MM.1S (cell line): ENCODE results near the gene CCDC93.

Experiments
- DNase-seq: peaks from one replicate; pipeline ENCODE4 v3.0.0-alpha.2; 2015
- H2AFZ ChIP-seq: fragments of 300-600 bp; sonication (generic); 2 replicates; pipeline ENCODE4 v1.6.0; 2016; ENCODE audit warnings: antibody characterized with exemption, low read length
- H3F3A ChIP-seq: fragments of 300-600 bp; sonication (generic); 2 replicates; pipeline ENCODE4 v1.6.1; 2016; ENCODE audit warnings: mild to moderate bottlenecking, antibody characterized with exemption, low read length, moderate library complexity, mixed read lengths; ENCODE audit not compliant: insufficient read depth
- H3K27ac ChIP-seq: fragments of 300-600 bp; sonication (generic); 2 replicates; pipeline ENCODE4 v1.5.1; 2016; ENCODE audit warnings: mild to moderate bottlenecking, low read length
- H3K27me3 ChIP-seq: fragments of 300-600 bp; sonication (generic); replicated peaks from 2 replicates; pipeline ENCODE4 v1.6.0; 2016; ENCODE audit warnings: low read length; ENCODE audit not compliant: insufficient read depth
- H3K36me3 ChIP-seq: fragments of 300-600 bp; sonication (generic); replicated peaks from 2 replicates; pipeline ENCODE4 v1.6.1; 2016; ENCODE audit warnings: mild to moderate bottlenecking, low read length, mixed read lengths; ENCODE audit not compliant: insufficient read depth
- H3K4me1 ChIP-seq: fragments of 300-600 bp; sonication (generic); 2 replicates; pipeline ENCODE4 v1.6.1; 2016; ENCODE audit warnings: low read length, mixed read lengths
- H3K4me2 ChIP-seq: fragments of 300-600 bp; sonication (generic); 2 replicates; pipeline ENCODE4 v1.6.0; 2016; ENCODE audit warnings: low read depth, low read length
- H3K4me3 ChIP-seq: fragments of 300-600 bp; sonication (generic); 2 replicates; pipeline ENCODE4 v1.5.1; 2016; ENCODE audit warnings: low read length, mixed read lengths
- H3K79me2 ChIP-seq: fragments of 300-600 bp; sonication (generic); 2 replicates; pipeline ENCODE4 v1.6.1; 2016; ENCODE audit warnings: mixed run types, low read length, mixed read lengths
- H3K9ac ChIP-seq: fragments of 300-600 bp; sonication (generic); 2 replicates; pipeline ENCODE4 v1.6.1; 2016; ENCODE audit warnings: low read length, mixed read lengths
- H3K9me2 ChIP-seq: fragments of 300-600 bp; sonication (generic); replicated peaks from 2 replicates; pipeline ENCODE4 v1.6.1; 2016; ENCODE audit warnings: mild to moderate bottlenecking, low read length, mixed read lengths; ENCODE audit not compliant: insufficient read depth
- H3K9me3 ChIP-seq: fragments of 300-600 bp; sonication (generic); replicated peaks from 2 replicates; pipeline ENCODE4 v1.6.1; 2016; ENCODE audit warnings: mild to moderate bottlenecking, low read length, mixed read lengths; ENCODE audit not compliant: insufficient read depth
- H4K20me1 ChIP-seq: fragments of 300-600 bp; sonication (generic); 2 replicates; pipeline ENCODE4 v1.6.1; 2016; ENCODE audit warnings: mild to moderate bottlenecking, low read length, moderate library complexity, mixed read lengths; ENCODE audit not compliant: insufficient read depth
- CTCF ChIP-seq: fragments of 300-600 bp; sonication (generic); IDR thresholded peaks from 2 replicates; pipeline ENCODE4 v1.5.1; 2016; ENCODE audit warnings: antibody characterized with exemption, low read length, mixed read lengths
- EZH2 ChIP-seq: fragments of 300-600 bp; sonication (generic); optimal IDR thresholded peaks from 2 replicates; pipeline ENCODE3; 2017; ENCODE audit warnings: low read depth, mild to moderate bottlenecking, antibody characterized with exemption, low read length, mixed read lengths
- EZH2phosphoT487 ChIP-seq: fragments of 300-600 bp; sonication (generic); IDR thresholded peaks from 2 replicates; pipeline ENCODE4 v1.6.1; 2018; ENCODE audit warnings: antibody characterized with exemption, low read length

CCDC93 gene

DNA sequence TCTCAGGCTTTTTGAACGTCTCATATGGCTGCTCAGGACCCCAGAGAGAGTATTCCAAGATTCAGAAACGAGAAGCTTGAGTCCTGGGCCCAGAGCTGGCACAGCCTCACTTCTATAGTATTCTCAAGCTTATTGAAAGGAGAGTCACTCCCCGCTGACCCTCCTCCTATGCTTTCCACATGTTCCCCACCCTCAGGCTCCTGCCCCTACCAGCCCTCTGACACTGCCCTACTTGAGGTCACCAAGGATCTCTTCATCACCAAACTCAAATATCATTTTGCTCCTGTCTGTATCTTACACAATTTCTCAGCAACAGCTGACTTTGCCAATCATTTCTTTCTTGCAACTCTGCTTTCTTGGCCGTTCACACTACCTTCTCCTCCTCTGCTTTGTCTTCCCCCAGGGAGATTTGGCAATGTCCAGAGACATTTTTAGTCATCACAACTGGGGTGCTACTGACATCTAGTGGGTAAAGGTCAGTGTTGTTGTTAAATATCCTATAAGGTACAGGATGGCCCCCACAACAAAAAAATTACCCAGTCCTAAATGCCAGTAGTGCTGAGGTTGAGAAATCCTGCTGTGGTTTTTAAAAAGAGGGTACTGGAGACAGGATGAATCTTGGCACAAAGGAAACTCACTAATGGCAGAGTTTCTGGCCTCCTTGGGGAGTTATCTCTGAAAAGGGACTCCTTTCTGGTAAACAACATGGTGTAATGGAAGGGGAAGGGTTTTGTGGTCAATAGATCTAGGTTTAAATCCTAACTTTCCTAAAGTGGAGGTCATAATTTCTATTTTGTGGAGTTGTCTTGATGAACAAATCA, 47.5 kb upstream of the CCDC93 start:
- no peak overlapping the region for H3K4me2 ChIP-seq
- no peaks in the 10 kb centered on the region for H3K27me3 ChIP-seq
- DNase-seq = peak; percentile 21
- no peaks in the 10 kb centered on the region for H4K20me1 ChIP-seq
- no peaks in the 10 kb centered on the region for H3K36me3 ChIP-seq
- no peak overlapping the region for H3K9ac ChIP-seq
- H3K4me1 ChIP-seq = peaks cover 2% of the 10 kb centered on the region; the same call in 1 of the 2 replicates
- no peaks in the 10 kb centered on the region for H3K9me2 ChIP-seq
- no peaks in the 10 kb centered on the region for H3K9me3 ChIP-seq
- H3K4me3 ChIP-seq = no peak overlapping the region
- H3F3A ChIP-seq = no peaks in the 10 kb centered on the region
- no peaks in the 10 kb centered on the region for H3K79me2 ChIP-seq
- no peak overlapping the region for H2AFZ ChIP-seq
- H3K27ac ChIP-seq = no peak overlapping the region
- peak; percentile 62 for TF ChIP-seq CTCF
- no peak for TF ChIP-seq EZH2

- no peaks in the 10 kb centered on the region for H3K79me2 ChIP-seq
- H3K4me3 ChIP-seq = no peak overlapping the region
- no peak overlapping the region for H3K27ac ChIP-seq
- no peaks in the 10 kb centered on the region for H3K27me3 ChIP-seq
- DNase-seq = peak; percentile 30
- no peaks in the 10 kb centered on the region for H4K20me1 ChIP-seq
- no peaks in the 10 kb centered on the region for H3K9me2 ChIP-seq
- H3K4me2 ChIP-seq = 0 out of 2 replicates have a peak overlapping the region, but pooled peaks have one; percentile 5
- H3K36me3 ChIP-seq = no peaks in the 10 kb centered on the region
- no peaks in the 10 kb centered on the region for H3K9me3 ChIP-seq
- H2AFZ ChIP-seq = no peak overlapping the region
- TF ChIP-seq EZH2phosphoT487 (no peak), EZH2 (no peak), CTCF (no peak)
- no peak overlapping the region for H3K9ac ChIP-seq
- peaks cover 3% of the 10 kb centered on the region; the same call in 1 of the 2 replicates for H3K4me1 ChIP-seq
- H3F3A ChIP-seq = no peaks in the 10 kb centered on the region
Observed at GRCh38 chr2:118059919-118060478, 46.1 kb upstream of the CCDC93 start.

GRCh38 chr2:118058951-118059350, 45.1 kb upstream of the CCDC93 start:
- no peak for TF ChIP-seq EZH2
- no peak for TF ChIP-seq EZH2phosphoT487
- no peak for TF ChIP-seq CTCF
- H3K27ac ChIP-seq = no peak overlapping the region
- no peak for DNase-seq

More at GRCh38 chr2:118058951-118059350, 45.1 kb upstream of the CCDC93 start:
- no peaks in the 10 kb centered on the region for H3F3A ChIP-seq
- no peak overlapping the region for H3K4me2 ChIP-seq
- no peak overlapping the region for H3K9ac ChIP-seq
- no peaks in the 10 kb centered on the region for H3K9me3 ChIP-seq
- no peaks in the 10 kb centered on the region for H3K79me2 ChIP-seq
- no peaks in the 10 kb centered on the region for H4K20me1 ChIP-seq
- no peaks in the 10 kb centered on the region for H3K27me3 ChIP-seq
- H3K9me2 ChIP-seq = no peaks in the 10 kb centered on the region
- H3K36me3 ChIP-seq = no peaks in the 10 kb centered on the region
- peaks cover 3% of the 10 kb centered on the region; the same call in 1 of the 2 replicates for H3K4me1 ChIP-seq
- no peak overlapping the region for H2AFZ ChIP-seq
- H3K4me3 ChIP-seq = no peak overlapping the region
